Frontal cortex (tissue), 4 donors: ENCODE data around the gene EGR4. TPM values are rescaled to one million over a fixed set of nuclear protein-coding genes. Genes with fewer than 3 reads are reported as not detected.
A peak's percentile ranks its signal among the peaks of the same experiment; 100 is the strongest.
"Not testable (repeated sequence)": the region's sequence is repeated elsewhere in the genome, so short reads cannot be mapped to it uniquely, and the experiment has no call there.

Experiments used
- DNase-seq, 2 donors: peaks; one replicate each; pipeline ENCODE4 v3.0.0; 2012; ENCODE audit warnings: low spot score in 2 of 2
- FAIRE-seq: peaks from 2 replicates; lab custom pipeline; 2012; peaks lifted over from hg19 to GRCh38; lab: Jason Lieb, UNC
- total RNA-seq: library from RNA; depleted of rRNA; stranded (reverse); fragments of >200 nt; gene quantifications from one replicate; pipeline ENCODE4 v1.2.3, GENCODE V29; 2014
- donor health status: control.
- donor health status: control.
- donor health status: control.

The EGR4 gene
- total RNA-seq, 1 donor from 2014 or later = not detected

DNA sequence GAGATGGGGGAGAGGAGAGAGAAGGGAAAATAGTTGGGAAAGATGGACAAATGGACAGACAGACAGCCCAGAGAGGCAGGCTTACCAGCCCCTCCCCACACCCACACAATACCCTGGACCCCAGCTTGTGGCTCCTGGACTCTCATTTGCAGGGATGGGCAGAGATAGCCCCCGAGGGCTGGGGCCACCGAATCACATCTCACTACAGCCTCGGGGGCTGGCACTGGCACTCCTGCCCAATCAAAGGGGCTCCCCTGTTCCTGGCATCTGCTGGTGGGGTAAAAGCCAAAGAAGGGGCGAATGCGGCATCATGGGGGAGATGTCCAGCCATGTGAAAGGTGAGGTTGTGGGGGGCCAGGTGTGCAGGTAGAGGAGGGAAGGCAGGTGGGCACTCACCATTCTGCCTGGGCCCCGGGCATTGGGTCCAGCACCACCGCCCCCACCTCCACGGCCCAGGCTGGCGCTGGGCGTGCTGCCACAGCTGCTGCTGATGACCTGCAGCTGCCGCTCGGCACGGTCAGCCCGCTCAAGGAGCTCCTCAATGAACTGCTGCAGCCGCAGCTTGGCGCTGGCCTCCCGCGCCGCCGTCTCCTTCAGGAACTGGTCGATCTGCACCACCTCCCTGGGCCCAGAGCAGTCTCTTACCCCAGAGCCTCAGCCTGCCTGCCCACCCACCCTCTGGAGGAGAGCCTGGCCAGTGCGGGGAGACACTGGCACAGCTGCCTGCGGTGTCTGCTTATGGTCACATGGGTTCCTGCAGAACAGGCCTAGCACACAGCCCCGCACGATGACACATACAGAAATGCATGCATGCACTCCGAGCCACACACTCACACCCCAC is 27.1 kb downstream of the EGR4 start:
- DNase-seq = no peak
- no peak for FAIRE-seq

DNA sequence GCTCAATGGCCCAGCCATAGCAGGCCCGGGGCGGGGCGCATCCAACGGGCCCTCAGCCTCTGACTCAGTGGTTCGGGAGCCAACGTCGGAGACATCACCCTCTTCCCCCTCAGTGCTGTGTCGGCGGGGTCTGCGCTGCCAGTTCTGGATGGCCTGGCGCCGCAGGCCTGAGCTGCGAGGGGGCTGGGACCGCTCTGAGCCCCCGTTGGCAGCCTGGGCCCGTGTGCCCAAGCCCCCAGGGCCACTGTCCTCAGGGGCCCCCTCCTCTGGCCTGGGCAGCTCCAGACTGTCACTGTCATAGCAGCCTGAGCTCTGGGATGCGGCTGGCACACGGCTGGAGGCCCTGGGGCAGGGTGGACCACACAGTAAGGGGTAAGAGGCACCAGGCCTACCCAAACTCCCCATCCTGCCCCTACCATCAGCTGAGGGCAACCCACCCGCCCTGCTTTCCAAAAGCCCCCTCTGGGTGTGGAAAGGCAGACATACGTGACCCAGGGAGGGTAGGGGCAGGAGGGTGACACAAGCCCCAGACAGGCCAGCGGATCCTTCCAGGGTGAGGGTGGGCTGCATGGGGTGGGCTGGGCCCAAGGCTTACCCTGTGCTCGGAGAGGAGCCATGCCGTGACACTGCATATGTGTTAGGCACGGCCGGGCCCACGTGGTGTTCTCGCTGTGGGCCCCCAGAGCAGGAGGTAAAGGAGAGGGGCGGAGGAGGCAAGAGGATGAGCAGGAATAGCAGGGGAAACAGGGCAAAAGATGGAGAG is 27.9 kb downstream of the EGR4 start:
- DNase-seq = no peak
- FAIRE-seq = no peak

DNA sequence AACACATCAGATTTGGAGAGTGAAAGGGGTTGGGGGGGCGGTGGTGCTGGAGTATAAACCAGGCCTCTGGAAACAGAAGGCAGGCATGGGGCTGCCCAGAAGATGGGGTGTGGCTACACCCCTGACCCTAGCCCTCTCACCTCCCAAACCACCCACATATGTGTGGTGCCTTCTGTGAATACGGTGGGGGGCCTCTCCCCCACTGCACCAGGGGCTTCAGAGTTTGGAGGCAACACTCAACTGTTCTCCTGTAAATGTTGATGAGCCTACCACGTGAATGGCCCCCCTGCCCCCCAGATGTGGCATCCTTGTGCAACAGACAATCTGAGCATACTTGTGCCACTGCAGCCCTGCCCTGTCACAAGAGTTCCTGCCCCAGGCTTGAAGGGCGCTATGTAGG is 28.6 kb downstream of the EGR4 start:
- FAIRE-seq = no peak
- DNase-seq = no peak

DNA sequence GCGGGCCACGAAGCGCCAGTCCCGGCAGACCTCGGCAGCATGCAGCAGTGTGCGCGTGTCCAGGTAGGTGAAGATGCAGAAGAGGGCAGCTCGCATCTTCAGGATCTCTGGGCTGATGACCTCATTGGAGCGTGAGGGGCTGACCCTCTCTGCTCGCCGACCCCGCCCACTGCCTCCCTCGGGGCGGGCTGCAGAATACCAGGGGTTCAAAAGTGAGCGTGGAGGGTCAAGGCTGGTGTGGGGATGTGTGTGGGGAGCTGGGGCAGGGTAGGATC is 29.1 kb downstream of the EGR4 start:
- FAIRE-seq (no peak), DNase-seq (no peak)

DNA sequence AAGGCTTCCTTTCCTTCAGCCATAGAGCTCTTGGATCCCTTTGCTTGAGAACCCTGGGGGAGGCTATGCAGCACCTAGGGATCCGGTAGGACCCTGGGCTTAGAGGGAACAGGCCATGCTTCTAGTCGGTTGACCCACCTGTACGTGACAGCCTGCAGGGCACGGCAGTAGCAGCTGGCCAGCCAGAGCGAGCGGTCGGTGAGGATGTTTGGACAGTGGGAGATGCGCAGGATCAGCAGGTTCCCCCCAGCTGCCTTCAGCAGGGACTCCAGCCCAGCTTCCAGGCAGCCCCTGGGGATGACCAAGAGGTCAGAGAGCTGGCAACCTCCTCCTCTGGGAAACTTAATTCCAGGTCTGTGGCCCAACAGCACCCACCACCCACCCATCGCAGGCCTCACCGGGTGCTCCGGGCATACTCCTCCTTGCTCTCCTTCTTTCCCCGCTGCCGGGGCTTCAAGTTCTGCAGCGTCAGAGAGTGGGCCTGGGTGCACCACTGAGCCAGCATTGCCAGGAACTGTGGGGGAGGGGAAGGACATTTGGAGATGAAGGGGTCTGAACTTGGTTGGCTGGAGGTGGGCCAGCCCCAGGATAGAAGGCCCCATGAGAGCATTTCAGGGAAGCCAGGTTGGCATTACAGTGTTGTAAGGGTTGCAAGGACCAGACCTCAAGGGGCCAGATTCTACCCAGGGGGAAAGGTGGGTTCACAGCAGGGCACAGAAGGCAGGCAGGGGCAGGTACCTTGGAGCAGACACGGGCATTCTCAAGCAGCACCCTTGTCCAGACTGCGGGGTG is 29.6 kb downstream of the EGR4 start:
- DNase-seq = no peak
- FAIRE-seq = no peak

DNA sequence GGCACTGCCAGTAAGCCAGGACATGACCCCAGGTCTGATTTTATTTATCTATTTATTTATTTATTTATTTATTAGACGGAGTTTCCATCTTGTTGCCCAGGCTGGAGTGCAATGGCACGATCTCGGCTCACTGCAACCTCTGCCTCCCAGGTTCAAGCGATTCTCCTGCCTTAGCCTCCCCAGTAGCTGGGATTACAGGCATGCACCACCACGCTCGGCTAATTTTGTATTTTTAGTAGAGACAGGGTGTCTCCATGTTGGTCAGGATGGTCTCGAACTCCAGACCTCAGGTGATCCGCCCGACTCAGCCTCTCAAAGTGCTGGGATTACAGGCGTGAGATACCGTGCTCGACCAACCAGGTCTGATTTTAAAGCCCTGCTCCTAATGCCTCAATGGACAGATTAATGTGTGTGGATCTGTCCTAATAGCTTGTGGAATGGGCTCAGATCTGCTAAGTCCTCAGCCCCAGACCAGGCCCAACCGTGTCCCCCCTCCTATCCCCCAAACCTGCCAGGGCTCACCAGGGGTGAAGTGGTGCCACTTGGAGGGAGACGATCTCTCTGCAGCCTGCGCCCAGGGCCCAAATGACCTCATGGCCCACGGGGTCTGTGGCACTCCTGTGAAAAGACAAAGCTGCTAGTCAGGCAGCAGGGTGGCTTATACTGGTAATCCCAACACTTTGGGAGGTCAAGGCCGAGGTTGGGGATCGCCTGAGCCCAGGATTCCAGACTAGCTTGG is 30.5 kb downstream of the EGR4 start:
- not testable (repeated sequence) for FAIRE-seq, DNase-seq

DNA sequence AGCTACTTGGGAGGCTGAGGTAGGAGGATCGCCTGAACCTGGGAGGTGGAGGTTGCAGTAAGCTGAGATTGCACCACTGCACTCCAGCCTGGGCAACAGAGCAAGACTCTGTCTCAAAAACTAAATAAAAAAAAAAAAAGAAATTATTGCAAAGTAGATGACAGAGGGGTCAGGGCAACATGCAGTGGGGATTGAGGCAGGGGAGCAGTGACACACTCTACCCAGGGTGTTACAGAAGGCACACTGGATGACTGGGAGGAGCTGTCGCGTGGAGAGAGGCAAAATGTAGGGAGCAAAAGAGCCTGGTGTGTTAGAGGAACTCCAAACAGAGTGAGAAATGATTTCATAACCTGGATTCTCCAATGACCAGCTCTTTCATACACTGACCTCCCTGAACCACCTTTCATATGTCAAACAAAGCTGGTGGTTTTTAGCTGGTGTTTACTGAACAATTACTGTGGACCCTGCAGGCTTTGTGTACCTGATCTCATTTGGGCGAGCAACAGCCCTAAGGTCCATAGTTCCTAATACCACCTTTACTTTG is 31.2 kb downstream of the EGR4 start:
- FAIRE-seq = no peak
- DNase-seq = no peak

DNA sequence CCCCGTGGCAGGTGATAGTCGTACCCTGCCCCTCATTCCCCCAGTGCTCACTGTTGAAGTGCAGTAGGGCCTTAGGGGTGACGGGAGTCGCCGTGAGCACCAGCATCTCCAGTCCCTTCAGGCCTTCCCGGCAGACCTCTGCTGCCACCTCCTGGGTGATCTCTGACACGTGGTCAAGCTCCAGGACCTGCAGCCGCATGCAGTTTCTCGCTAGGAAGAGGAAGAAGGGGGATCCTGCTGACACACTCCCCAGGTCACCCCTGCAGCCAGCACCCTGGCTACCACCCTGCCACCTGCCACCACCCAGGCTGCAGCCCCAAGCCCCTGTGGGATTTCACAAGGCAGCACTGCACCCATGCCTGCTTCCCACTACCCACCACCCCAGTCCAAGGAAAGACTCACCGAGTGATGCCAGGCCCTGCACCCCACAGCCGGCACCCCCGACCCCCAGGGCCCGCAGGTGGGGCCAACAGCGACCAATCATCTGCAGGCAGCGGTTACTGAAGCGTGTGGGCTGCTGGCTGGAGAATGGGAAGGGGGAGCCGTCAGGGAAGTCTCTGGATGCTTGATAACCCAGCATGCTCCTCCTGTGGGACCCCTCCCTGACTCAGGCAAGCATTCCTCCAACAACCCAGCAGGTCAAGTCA is 32.9 kb downstream of the EGR4 start:
- DNase-seq (peak; percentile 63 to 75), FAIRE-seq (no peak)

DNA sequence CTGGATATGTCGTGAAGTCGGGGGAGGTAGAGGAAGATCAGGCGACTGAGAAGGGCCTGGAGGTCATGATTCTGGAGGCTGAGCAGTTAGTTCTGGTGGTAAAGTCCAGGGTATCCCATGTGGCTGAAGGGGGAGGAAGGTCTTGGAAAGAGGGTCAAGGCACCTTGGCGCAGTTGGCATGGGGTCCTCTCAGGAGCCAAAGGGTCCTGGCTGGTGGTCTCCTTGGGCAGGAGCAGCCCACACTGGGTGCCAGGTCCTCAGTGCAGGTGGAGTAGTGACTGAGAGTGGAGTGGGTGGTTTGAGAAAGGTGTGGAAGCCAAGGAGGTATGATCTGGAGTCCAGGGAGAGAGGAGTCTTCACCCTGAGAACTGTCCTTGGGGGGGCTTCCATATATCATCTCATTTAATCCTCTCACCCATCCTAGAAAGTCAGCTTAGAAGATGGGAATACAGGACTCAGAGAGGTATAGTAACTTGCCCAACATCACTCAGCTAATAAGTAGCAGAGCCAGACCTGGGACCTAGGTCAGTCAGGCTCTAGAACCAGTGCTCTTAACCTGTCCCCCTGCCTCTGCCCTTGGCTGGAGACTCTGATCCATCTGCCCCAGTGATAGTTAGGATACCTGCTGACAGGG is 33.5 kb downstream of the EGR4 start:
- FAIRE-seq = no peak
- no peak for DNase-seq

DNA sequence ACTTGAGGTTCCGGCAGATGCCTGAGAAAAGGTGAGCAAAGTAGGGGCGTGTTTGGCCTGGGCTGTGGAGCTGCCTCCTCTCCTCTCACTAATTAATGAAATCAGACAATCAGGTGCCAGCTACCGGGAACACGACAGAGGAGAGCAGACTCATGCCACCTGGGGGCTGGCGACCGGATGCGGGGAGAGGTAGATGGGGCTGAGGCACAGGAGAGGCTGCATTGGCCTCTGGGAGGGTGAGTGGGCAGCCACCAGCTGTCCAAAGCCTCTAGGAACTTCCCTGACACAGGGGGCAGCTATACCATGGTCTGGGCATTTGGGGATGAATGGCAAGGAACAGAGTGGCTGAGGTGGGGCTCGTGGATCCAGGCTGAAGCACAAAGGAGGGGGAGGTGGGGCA is 34.1 kb downstream of the EGR4 start:
- no peak for DNase-seq
- FAIRE-seq = no peak

DNA sequence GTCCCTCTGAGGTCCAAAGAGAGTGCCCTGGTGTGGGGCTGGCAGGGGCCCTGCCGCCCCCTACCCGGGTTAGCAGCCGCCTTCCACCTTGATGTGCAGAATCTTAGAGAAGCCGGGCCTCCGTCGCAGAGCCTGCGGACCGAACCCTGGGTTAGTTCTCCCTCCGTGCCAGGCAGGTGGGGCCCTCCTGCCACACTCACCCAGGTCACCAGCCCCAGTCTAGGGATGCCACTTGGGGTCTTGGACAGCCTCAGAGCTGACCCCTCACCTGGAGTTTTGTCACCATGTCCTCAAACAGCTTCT is 34.5 kb downstream of the EGR4 start:
- no peak for FAIRE-seq
- no peak for DNase-seq

DNA sequence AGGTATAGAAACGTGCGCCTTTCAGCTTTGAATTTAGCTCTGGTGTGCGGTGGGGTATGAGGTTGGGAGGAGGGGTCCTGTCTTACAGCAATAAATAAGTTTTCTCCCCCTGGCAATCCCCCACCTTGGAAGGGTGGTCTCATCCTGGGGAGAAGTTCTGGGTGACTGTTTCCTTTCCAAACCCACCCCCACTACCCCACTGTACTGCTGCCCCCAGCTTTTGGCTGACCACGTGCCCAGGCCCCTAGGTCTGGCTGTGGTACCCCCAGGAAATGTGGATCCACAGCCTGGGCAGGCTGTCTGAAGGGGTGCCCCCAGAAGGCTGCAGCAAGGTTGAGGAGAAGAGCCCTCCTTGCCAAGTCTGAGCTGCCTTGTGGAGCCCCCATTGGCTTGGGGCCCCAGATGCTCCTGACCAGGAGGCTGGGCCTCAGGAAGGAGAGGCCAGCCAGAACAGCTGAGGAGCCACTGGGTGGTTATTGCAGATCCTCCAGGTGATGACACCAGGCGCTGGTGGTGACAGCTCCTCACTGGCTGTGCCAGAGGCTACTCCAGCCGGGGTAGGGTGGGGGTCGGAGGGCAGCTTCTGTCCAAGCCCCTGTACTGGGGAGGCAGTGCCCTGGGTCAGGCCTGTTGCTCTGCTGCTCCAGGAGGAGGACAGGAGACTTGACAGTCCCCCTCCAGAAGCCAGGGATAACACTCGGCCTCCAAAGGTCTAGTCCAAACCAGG is 35.0 kb downstream of the EGR4 start:
- DNase-seq (no peak), FAIRE-seq (no peak)

DNA sequence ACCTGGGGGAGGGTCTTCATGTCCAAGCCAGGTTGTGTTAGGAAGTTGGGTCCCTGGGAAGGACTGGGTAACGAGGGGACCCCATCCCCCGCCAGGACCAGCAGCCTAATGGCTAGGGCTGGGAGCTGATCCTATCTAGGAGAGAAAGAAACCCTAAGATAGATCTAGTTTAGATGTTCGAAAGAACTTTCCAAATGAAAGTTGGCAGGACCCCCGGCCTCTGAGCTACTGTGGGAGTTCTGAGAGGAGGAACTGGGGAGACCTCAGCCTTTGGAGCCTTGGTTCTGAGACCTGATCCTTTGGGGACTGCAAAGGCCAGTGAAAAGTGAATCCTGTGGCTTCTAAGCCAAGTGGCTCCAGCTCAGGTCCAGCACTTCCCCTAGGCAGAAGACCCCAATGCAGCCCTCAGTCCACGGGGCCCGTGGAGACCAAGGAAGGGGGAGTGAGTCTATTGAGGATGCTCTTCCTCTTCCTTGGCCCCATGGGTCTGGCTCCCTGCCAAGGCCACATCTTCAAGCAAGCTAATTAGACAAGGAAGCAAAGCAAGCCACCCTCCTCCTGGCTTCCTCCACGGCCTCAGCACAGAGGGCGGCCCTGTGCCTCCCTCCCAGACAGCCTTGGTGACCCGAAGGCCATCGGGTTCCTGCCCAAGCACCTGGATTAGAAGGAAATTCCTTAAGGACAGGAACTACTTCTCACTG is 35.8 kb downstream of the EGR4 start:
- FAIRE-seq (no peak), DNase-seq (no peak)

DNA sequence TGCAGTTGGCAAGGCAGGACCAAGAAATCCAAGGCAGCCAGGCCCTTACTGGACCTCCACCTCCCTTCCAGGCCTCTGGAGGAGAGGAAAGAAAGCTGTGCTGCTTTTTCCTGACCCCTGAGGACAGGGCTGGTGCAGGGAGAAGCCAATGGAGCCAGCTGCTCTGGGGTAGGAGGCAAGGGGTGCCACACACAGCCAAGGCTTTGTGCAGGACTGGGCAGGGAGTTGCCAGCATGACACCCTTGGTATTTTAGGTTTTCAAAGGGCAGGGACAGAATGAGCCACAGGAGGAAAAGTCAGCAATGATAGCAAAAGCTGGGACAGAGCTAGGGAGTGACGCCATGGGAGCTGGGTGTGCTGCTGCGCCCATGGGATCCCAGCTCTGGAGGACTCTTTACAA is 36.3 kb downstream of the EGR4 start:
- no peak for FAIRE-seq

DNA sequence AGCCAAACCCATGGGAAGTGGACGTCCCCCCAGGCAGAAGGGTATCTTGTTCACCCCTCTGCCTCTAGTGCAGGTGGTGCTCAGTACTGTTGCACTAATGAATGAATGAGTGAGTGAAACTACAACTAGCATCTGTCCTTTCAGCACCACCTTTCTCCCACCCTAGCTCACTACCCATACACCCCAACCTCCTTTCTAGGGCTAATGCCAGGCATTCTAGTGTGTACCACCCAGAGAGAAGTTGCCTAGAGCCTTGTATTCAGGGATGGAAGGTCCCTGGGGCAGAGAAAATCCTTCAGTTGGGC is 36.8 kb downstream of the EGR4 start:
- DNase-seq (no peak), FAIRE-seq (no peak)

More for the DNA sequence above, 36.3 kb downstream of the EGR4 start:
- DNase-seq = no peak

DNA sequence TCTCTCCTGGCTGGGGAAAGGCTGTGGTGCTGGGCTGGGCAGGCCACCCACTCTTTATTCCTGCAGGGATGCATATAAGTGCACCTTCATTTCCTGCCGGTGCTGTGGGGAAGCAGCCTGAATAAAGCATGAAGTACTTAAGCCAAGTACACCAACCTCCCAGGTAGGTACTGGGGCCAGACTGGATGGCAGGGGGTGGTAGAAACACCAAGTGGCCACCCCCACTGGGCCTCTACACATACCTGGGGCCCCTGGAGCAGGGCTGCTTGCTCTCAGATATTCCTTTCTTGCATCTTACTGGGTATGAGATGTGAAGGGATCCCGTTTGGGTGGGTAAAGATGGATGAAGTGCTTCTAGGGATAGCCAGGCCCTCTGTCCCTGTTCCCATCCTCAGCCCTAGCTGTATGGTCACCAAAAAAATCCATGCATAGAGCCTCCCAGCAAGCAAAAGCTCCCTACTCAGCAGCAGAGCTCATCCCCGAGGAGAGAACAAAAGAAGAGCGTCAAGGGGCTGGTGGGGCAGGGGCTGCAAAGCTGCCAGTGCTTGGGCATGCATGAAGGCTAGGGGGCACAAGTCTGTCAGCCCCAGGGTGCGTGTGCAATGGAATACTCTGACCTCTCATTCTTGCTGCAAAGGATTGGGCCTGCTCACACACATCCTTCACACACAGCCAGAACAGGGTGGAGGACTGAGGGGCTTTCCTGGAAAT is 37.3 kb downstream of the EGR4 start:
- DNase-seq = no peak
- no peak for FAIRE-seq

DNA sequence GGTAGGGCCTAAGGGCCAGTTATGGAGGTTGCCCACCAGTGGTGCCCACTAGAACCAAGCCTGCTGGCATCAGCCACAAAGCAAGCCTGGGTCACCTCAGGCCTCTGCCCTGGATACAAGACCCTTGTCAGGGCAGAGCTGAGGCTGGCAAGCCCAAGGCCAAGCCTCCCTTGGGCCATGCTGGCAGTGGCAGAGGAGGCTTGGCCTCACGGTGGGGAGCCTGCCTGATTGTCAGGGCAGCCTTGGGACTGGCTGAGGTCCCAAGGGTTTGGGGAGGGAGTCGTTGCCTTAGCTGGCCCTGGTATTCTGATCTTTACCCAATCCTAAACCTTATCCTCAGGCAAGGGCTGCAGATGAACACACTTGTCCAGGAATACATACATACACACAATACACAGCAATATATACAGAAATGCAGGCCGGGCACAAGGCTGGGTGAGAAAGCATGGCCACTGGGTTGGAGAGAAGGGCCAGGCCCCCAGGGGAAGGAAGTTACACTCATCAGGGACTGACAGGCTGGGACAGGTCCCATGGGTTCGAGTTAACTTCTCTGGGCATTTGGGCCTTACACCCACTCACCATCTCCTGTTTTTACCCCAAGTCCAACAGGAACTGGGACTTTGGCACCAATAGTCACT is 38.2 kb downstream of the EGR4 start:
- DNase-seq (no peak), FAIRE-seq (no peak)
